ENCODE measurements around the gene OCRL. TPM values are rescaled to one million over a fixed set of nuclear protein-coding genes. Genes with fewer than 3 reads are reported as not detected.

The OCRL gene
- total and polyA plus RNA-seq, 12 donors = 24.2 to 48.6 (median 34.3) TPM

DNA sequence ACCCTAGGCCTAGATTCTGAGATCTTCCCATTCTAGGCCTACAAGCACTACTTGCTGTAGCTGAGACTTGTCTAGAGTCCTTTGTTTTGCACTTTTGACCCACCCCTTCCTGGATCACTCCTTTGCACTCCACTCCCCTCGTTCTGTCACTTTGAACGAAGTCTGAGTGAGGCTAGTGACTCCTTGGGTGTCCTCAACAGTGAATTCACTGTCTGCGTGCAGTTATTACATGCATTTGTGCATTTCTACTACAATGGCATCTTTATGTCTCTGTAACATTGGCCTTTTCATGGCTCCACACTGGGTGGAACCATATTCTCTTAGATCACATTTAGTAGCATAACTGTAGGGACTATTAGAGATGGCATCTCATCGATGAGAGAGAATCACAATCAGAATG, 50.5 kb downstream of the OCRL start:
- Histone ChIP-seq H3K9me3 (replicated peaks in 1 of 3) (no peaks in the 10 kb centered on the region), H3K36me3 (replicated peaks in 1 of 2) (peaks cover 0 to 34% of the 10 kb centered on the region in 2 donors), H3K27ac (no peak overlapping the region), H3K27me3 (no peaks in the 10 kb centered on the region), H3K4me1 (replicated peaks in 1 of 2) (no peaks in the 10 kb centered on the region), H3K4me3 (no peak overlapping the region)
- no peak for TF ChIP-seq POLR2A (IDR thresholded peaks at IDR 0.05)
- TF ChIP-seq, protein P1, sequence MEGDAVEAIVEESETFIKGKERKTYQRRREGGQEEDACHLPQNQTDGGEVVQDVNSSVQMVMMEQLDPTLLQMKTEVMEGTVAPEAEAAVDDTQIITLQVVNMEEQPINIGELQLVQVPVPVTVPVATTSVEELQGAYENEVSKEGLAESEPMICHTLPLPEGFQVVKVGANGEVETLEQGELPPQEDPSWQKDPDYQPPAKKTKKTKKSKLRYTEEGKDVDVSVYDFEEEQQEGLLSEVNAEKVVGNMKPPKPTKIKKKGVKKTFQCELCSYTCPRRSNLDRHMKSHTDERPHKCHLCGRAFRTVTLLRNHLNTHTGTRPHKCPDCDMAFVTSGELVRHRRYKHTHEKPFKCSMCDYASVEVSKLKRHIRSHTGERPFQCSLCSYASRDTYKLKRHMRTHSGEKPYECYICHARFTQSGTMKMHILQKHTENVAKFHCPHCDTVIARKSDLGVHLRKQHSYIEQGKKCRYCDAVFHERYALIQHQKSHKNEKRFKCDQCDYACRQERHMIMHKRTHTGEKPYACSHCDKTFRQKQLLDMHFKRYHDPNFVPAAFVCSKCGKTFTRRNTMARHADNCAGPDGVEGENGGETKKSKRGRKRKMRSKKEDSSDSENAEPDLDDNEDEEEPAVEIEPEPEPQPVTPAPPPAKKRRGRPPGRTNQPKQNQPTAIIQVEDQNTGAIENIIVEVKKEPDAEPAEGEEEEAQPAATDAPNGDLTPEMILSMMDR (IDR thresholded peaks at IDR 0.05) = no peak
- no peak for DNase-seq
- 59 to 100% (median 83%) methylated on average over 4 of the region's 4 CpGs for WGBS, 4 donors
- intact Hi-C loops (cut with DNase I) = no loop called here

DNA sequence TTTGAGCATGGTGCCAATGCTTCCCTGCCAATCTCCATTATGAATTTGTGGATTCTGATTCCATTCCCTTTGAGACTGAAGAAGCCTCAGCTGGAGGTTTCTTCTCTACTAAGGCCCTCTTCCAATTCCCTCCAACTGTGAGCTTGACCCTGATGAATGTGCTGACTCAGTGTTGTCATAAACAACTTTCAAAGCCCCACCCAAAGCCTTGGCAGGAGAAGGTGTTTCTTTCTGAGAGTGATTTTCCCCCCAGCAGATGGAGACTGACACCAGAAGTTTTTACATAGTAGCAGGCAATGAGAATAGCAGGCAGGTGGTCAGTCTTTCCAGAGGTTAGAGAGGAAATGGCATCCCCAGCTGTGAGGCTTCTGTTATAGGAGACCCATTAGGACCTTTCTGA, 53.1 kb downstream of the OCRL start:
- no peaks in the 10 kb centered on the region for H3K27me3 ChIP-seq
- peaks cover 0 to 25% of the 10 kb centered on the region in 2 donors for H3K36me3 ChIP-seq (replicated peaks in 1 of 2)
- TF ChIP-seq POLR2A (IDR thresholded peaks at IDR 0.05) = no peak
- TF ChIP-seq, protein P1 (IDR thresholded peaks at IDR 0.05) = no peak
- H3K4me1 ChIP-seq (replicated peaks in 1 of 2) = no peaks in the 10 kb centered on the region
- DNase-seq = no peak
- H3K9me3 ChIP-seq (replicated peaks in 1 of 3) = no peaks in the 10 kb centered on the region
- H3K4me3 ChIP-seq = no peak overlapping the region
- H3K27ac ChIP-seq = no peak overlapping the region
- intact Hi-C loops (cut with DNase I) = no loop called here

DNA sequence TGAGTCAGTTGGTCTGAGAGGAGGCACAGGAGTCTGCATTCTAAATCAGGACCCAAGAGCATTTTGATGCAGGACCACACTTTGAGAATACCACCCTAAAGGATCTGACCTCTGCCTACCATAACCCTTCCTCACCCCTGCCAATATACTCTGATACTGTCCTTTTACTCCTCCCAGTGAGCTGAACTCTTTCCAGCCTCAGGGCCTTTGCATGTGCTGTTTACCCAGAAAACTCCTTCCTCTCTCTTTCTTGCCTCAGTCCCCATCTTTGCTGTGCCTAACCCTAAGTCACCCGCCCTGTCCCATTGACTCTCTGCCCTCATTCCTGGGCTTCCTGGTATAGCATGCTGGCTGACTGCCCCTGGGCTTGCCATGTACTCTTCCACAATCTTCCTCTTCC, 54.7 kb downstream of the OCRL start:
- no peaks in the 10 kb centered on the region for H3K27me3 ChIP-seq
- no peaks in the 10 kb centered on the region for H3K4me1 ChIP-seq (replicated peaks in 1 of 2)
- no peaks in the 10 kb centered on the region for H3K9me3 ChIP-seq (replicated peaks in 1 of 3)
- TF ChIP-seq, protein P1 (IDR thresholded peaks at IDR 0.05) = no peak
- no peak for TF ChIP-seq POLR2A (IDR thresholded peaks at IDR 0.05)
- 70 to 95% (median 89%) methylated on average over 1 of the region's 1 CpG for WGBS, 4 donors
- H3K4me3 ChIP-seq = no peak overlapping the region
- intact Hi-C loops (cut with DNase I) = no loop called here
- H3K36me3 ChIP-seq (replicated peaks in 1 of 2) = peaks cover 0 to 11% of the 10 kb centered on the region in 2 donors
- H3K27ac ChIP-seq = no peak overlapping the region
- no peak for DNase-seq

DNA sequence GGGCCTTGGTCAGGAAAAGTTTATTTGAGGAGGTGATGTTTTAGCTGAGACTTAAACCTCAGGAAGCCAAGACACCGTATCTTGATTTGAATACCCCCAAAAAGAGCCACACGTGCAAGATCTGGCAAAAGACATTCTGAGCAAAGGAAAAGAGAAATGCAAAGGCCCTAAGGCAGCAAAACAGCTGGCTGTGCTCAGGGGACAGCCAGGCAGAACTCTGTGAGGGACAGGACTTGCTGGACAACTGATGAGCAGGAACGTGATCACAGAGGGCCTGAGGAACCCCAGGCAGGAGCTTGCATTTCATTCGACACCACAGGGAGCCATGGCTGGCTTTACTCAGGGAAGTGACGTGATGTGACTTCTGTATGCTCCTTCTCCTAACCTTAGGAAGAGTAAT, 56.0 kb downstream of the OCRL start:
- Histone ChIP-seq H3K9me3 (replicated peaks in 1 of 3) (no peaks in the 10 kb centered on the region), H3K27ac (no peak overlapping the region), H3K27me3 (no peaks in the 10 kb centered on the region), H3K36me3 (replicated peaks in 1 of 2) (peaks cover 0 to 2% of the 10 kb centered on the region in 2 donors), H3K4me1 (replicated peaks in 1 of 2) (no peaks in the 10 kb centered on the region), H3K4me3 (no peak overlapping the region)
- TF ChIP-seq, protein P1 (IDR thresholded peaks at IDR 0.05) = no peak
- TF ChIP-seq POLR2A (IDR thresholded peaks at IDR 0.05) = no peak
- DNase-seq = no peak
- 63 to 88% (median 80%) methylated on average over 4 to 5 of the region's 5 CpGs for WGBS, 4 donors
- intact Hi-C loops (cut with DNase I) = no loop called here
